H9 (cell line): ENCODE results near the gene C1orf94. TPM values are rescaled to one million over a fixed set of nuclear protein-coding genes. Genes with fewer than 3 reads are reported as not detected.

Source experiments
- DNase-seq: peaks from one replicate; pipeline ENCODE4 v3.0.0-alpha.2; 2017
- H2AFZ ChIP-seq: one replicate; pipeline ENCODE4 v1.6.1; 2013; ENCODE audit warnings: mild to moderate bottlenecking, low read length, control low read depth, moderate library complexity
- H2AK5ac ChIP-seq: 2 replicates; pipeline ENCODE4 v1.6.1; 2013; ENCODE audit warnings: low read length, control low read depth, mixed read lengths; ENCODE audit not compliant: insufficient read length
- H2BK120ac ChIP-seq: one replicate; pipeline ENCODE4 v1.6.1; 2013; ENCODE audit warnings: low read depth, mild to moderate bottlenecking, low read length, control low read depth, inconsistent platforms; ENCODE audit not compliant: poor library complexity, severe bottlenecking
- H2BK12ac ChIP-seq: 2 replicates; pipeline ENCODE4 v1.6.1; 2013; ENCODE audit warnings: low read length, control low read depth, mixed read lengths, low read depth; ENCODE audit not compliant: insufficient read length
- H2BK15ac ChIP-seq: 2 replicates; pipeline ENCODE4 v1.6.1; 2013; ENCODE audit warnings: low read depth, low read length, control low read depth
- H2BK20ac ChIP-seq: one replicate; pipeline ENCODE4 v1.6.1; 2013; ENCODE audit warnings: low read depth, mild to moderate bottlenecking, low read length, control low read depth, inconsistent platforms; ENCODE audit not compliant: poor library complexity, severe bottlenecking
- H2BK5ac ChIP-seq: 2 replicates; pipeline ENCODE4 v1.6.1; 2013; ENCODE audit warnings: low read length, control low read depth, mixed read lengths; ENCODE audit not compliant: insufficient read length
- H3K14ac ChIP-seq: 2 replicates; pipeline ENCODE4 v1.6.1; 2013; ENCODE audit warnings: low read length, control low read depth; ENCODE audit not compliant: insufficient read depth
- H3K18ac ChIP-seq: 2 replicates; pipeline ENCODE4 v1.6.1; 2013; ENCODE audit warnings: low read depth, mild to moderate bottlenecking, mixed read lengths, low read length, control low read depth; ENCODE audit not compliant: insufficient read length
- H3K23ac ChIP-seq: 2 replicates; pipeline ENCODE4 v1.6.1; 2013; ENCODE audit warnings: low read length, control low read depth, mixed read lengths, low read depth; ENCODE audit not compliant: insufficient read length
- H3K23me2 ChIP-seq: 2 replicates; pipeline ENCODE4 v1.6.1; 2013; ENCODE audit warnings: low read depth, mild to moderate bottlenecking, mixed read lengths, low read length, control low read depth; ENCODE audit not compliant: insufficient read length, poor library complexity, severe bottlenecking
- H3K27ac ChIP-seq: 2 replicates; pipeline ENCODE4 v1.5.1; 2013; ENCODE audit warnings: low read length, control low read depth, mixed read lengths, low read depth; ENCODE audit not compliant: insufficient read length
- H3K27me3 ChIP-seq: 2 replicates; pipeline ENCODE4 v1.6.1; 2013; ENCODE audit warnings: low read length, control low read depth, inconsistent platforms; ENCODE audit not compliant: insufficient read depth
- H3K4ac ChIP-seq: 2 replicates; pipeline ENCODE4 v1.6.1; 2013; ENCODE audit warnings: low read depth, mild to moderate bottlenecking, control low read depth, inconsistent platforms, low read length, moderate library complexity
- H3K4me1 ChIP-seq: 2 replicates; pipeline ENCODE4 v1.6.1; 2013; ENCODE audit warnings: low read length, control low read depth, inconsistent platforms; ENCODE audit not compliant: insufficient read depth
- H3K4me2 ChIP-seq: 2 replicates; pipeline ENCODE4 v1.6.1; 2013; ENCODE audit warnings: low read length, control low read depth, mixed read lengths; ENCODE audit not compliant: insufficient read length, insufficient read depth
- H3K56ac ChIP-seq: 2 replicates; pipeline ENCODE4 v1.6.1; 2013; ENCODE audit warnings: low read depth, mild to moderate bottlenecking, mixed read lengths, low read length, control low read depth; ENCODE audit not compliant: insufficient read length
- H3K79me1 ChIP-seq: 2 replicates; pipeline ENCODE4 v1.6.1; 2013; ENCODE audit warnings: low read depth, mild to moderate bottlenecking, moderate library complexity, low read length, control low read depth, inconsistent platforms; ENCODE audit not compliant: insufficient read depth, poor library complexity, severe bottlenecking
- H3K79me2 ChIP-seq: 2 replicates; pipeline ENCODE4 v1.6.1; 2013; ENCODE audit warnings: low read length, control low read depth, inconsistent platforms; ENCODE audit not compliant: insufficient read depth
- H3K9ac ChIP-seq: 2 replicates; pipeline ENCODE4 v1.6.1; 2013; ENCODE audit warnings: low read length, control low read depth, mixed read lengths; ENCODE audit not compliant: insufficient read length; ENCODE audit errors: extremely low read depth
- H3K9me3 ChIP-seq: one replicate; pipeline ENCODE4 v1.6.1; 2013; ENCODE audit warnings: low read depth, low read length, inconsistent platforms; ENCODE audit not compliant: control insufficient read depth
- H3T11ph ChIP-seq: one replicate; pipeline ENCODE4 v1.6.1; 2013; ENCODE audit warnings: mild to moderate bottlenecking, low read length, control low read depth, inconsistent platforms
- H4K20me1 ChIP-seq: one replicate; pipeline ENCODE4 v1.6.1; 2013; ENCODE audit not compliant: control insufficient read depth, insufficient read length, insufficient read depth
- H4K5ac ChIP-seq: 2 replicates; pipeline ENCODE4 v1.6.1; 2013; ENCODE audit warnings: low read depth, mild to moderate bottlenecking, mixed read lengths, low read length, control low read depth; ENCODE audit not compliant: insufficient read length
- H4K8ac ChIP-seq: replicated peaks from 2 replicates; pipeline ENCODE4 v1.6.1; 2013; ENCODE audit warnings: low read length, control low read depth, mixed read lengths, low read depth; ENCODE audit not compliant: insufficient read length
- H4K91ac ChIP-seq: 2 replicates; pipeline ENCODE4 v1.6.1; 2013; ENCODE audit warnings: low read depth, mild to moderate bottlenecking, moderate library complexity, mixed read lengths, low read length, control low read depth; ENCODE audit not compliant: insufficient read length
- H3K27ac Mint-ChIP-seq, 3 experiments: 2 replicates in 2 of 3; 3 replicates in 1 of 3; pipeline ENCODE4 v1.8.0; 2020 to 2021; ENCODE audit warnings: mixed read lengths in 3 of 3, mild to moderate bottlenecking in 1 of 3, moderate library complexity in 1 of 3
- H3K27me3 Mint-ChIP-seq: 2 replicates; pipeline ENCODE4 v1.8.0; 2021; ENCODE audit warnings: low read depth, mild to moderate bottlenecking, moderate library complexity, mixed read lengths
- H3K36me3 Mint-ChIP-seq, 3 experiments: 2 replicates in 2 of 3; 3 replicates in 1 of 3; pipeline ENCODE4 v1.8.0; 2020 to 2021; ENCODE audit warnings: low read depth in 3 of 3, mixed read lengths in 3 of 3; ENCODE audit not compliant: insufficient read depth in 1 of 3
- H3K4me1 Mint-ChIP-seq, 2 experiments: 2 replicates each; pipeline ENCODE4 v1.8.0; 2020; ENCODE audit warnings: mixed read lengths in 2 of 2
- H3K4me3 Mint-ChIP-seq, 2 experiments: 2 replicates in 1 of 2; 3 replicates in 1 of 2; pipeline ENCODE4 v1.8.0; 2020 to 2021; ENCODE audit warnings: mild to moderate bottlenecking in 2 of 2, mixed read lengths in 2 of 2, moderate library complexity in 1 of 2
- H3K9me3 Mint-ChIP-seq, 2 experiments: 2 replicates in 1 of 2; 3 replicates in 1 of 2; pipeline ENCODE4 v1.8.0; 2020; ENCODE audit warnings: mild to moderate bottlenecking in 2 of 2, mixed read lengths in 2 of 2, moderate library complexity in 1 of 2
- CTCF ChIP-seq: fragments of 200-600 bp; sonication (generic); conservative IDR thresholded peaks from 3 replicates; pipeline ENCODE4 v1.8.0; 2021; ENCODE audit warnings: antibody characterized with exemption, mild to moderate bottlenecking
- WGBS: extraction: QIAGEN DNeasy Blood & Tissue Kit; methylation state at CpG from one replicate; pipeline ENCODE4 v1.1.7; 2013; ENCODE audit warnings: missing lambda C conversion rate, low lambda C conversion rate, mixed read lengths; ENCODE audit not compliant: insufficient read length; ENCODE audit errors: extremely low coverage; 5-methylcytosine and 5-hydroxymethylcytosine counted together
- total RNA-seq: library from RNA; stranded (reverse); gene quantifications from 2 replicates; pipeline ENCODE4 v1.2.1, GENCODE V29; 2021

C1orf94 gene
- total RNA-seq, 1 experiment from 2014 or later: 0.98 TPM

GRCh38 chr1:34188418-34188817, 11.7 kb downstream of the C1orf94 start:
- H3K4me2 ChIP-seq: peak overlapping the region; percentile 0
- H3K27me3 Mint-ChIP-seq: peaks cover 49% of the 10 kb centered on the region
- peaks cover 55 to 56% of the 10 kb centered on the region in 2 experiments for H3K4me1 Mint-ChIP-seq

More at GRCh38 chr1:34188418-34188817, 11.7 kb downstream of the C1orf94 start:
- Histone ChIP-seq H4K5ac (no peak overlapping the region), H3K27ac (no peak overlapping the region), H4K20me1 (no peaks in the 10 kb centered on the region), H3K9ac (no peak overlapping the region), H3K27me3 (no peaks in the 10 kb centered on the region; the same call in 1 of the 2 replicates), H4K91ac (no peak overlapping the region), H2AK5ac (no peak overlapping the region), H3K4ac (no peak overlapping the region), H3K23me2 (no peaks in the 10 kb centered on the region), H3K18ac (no peak overlapping the region), H2BK5ac (no peak overlapping the region), H2AFZ (no peak overlapping the region), H3K79me2 (no peaks in the 10 kb centered on the region), H2BK12ac (no peak overlapping the region), H3K9me3 (peaks cover 6% of the 10 kb centered on the region), H2BK15ac (no peak overlapping the region), H3K56ac (no peak overlapping the region), H3K79me1 (no peaks in the 10 kb centered on the region), H2BK20ac (no peak overlapping the region), H3K4me1 (peaks cover 18% of the 10 kb centered on the region), H3K23ac (no peak overlapping the region), H4K8ac (no peak overlapping the region), H2BK120ac (no peak overlapping the region), H3K14ac (no peak overlapping the region), H3T11ph (no peak overlapping the region)
- Mint-ChIP-seq H3K27ac (peak overlapping the region; percentile 44 to 90 (median 52); a peak in 5 of 7 replicates), H3K4me3 (peak overlapping the region in 1 of 2 experiments; percentile 53; a peak in 4 of 5 replicates), H3K9me3 (peaks cover 14 to 16% of the 10 kb centered on the region in 2 experiments), H3K36me3 (peaks cover 13 to 21% (median 17%) of the 10 kb centered on the region in 3 experiments)
- DNase-seq: peak; percentile 86
- TF ChIP-seq CTCF: no peak
- no CpG with 5 or more reads among the region's 8 CpGs for WGBS
